BJ (cell line): ENCODE measurements around the gene CRYGS. TPM values are rescaled to one million over a fixed set of nuclear protein-coding genes. Genes with fewer than 3 reads are reported as not detected.

Experiments used
- CTCF ChIA-PET: fragments of 350-600 bp; formaldehyde crosslinking; extraction: SDS; loops from one replicate; lab custom pipeline; 2021; ENCODE audit warnings: antibody characterized with exemption, inconsistent platforms; lab: Yijun Ruan, JAX
- POLR2A ChIA-PET: fragments of 300-600 bp; sonication (Branson Sonifier 250); formaldehyde crosslinking; extraction: SDS; loops from one replicate; lab custom pipeline; 2021; ENCODE audit warnings: antibody characterized with exemption; lab: Charles Lee
- DNase-seq: peaks from one replicate; pipeline ENCODE4 v3.0.0-alpha.2; 2011; ENCODE audit warnings: low read depth
- H3K27me3 ChIP-seq: 2 replicates; pipeline ENCODE4 v1.6.0; 2011; ENCODE audit warnings: low read length; ENCODE audit not compliant: control insufficient read depth, insufficient read depth
- H3K36me3 ChIP-seq: 2 replicates; pipeline ENCODE4 v1.5.1; 2011; ENCODE audit warnings: low read length; ENCODE audit not compliant: control insufficient read depth, insufficient read depth
- H3K4me3 ChIP-seq: 2 replicates; pipeline ENCODE4 v1.5.1; 2011; ENCODE audit warnings: low read depth, mild to moderate bottlenecking, control low read depth, low read length
- CTCF ChIP-seq: IDR thresholded peaks from 2 replicates; pipeline ENCODE4 v1.5.1; 2011; ENCODE audit warnings: low read depth, mild to moderate bottlenecking, control low read depth, inconsistent platforms, low read length, moderate library complexity; ENCODE audit not compliant: insufficient read depth
- polyA plus RNA-seq: library from polyadenylated mRNA; depleted of rRNA; stranded (reverse); fragments of >200 nt; gene quantifications from 2 replicates; pipeline ENCODE4 v1.2.3, GENCODE V29; 2011

Gene CRYGS
- polyA plus RNA-seq, 1 experiment = 1.9 TPM

GRCh38 chr3:186520957-186521842 is 23.0 kb downstream of the CRYGS start:
- Histone ChIP-seq H3K36me3 (no peaks in the 10 kb centered on the region), H3K4me3 (no peak overlapping the region), H3K27me3 (peaks cover 1% of the 10 kb centered on the region; the same call in 1 of the 2 replicates)
- no peak for TF ChIP-seq CTCF
- CTCF ChIA-PET = no interaction called here
- POLR2A ChIA-PET = no interaction called here
- no peak for DNase-seq

GRCh38 chr3:186520431-186520830 is 23.7 kb downstream of the CRYGS start:
- Histone ChIP-seq H3K4me3 (no peak overlapping the region), H3K36me3 (no peaks in the 10 kb centered on the region), H3K27me3 (peaks cover 1% of the 10 kb centered on the region; the same call in 1 of the 2 replicates)
- ChIA-PET POLR2A (no interaction called here), CTCF (no interaction called here)
- no peak for TF ChIP-seq CTCF
- no peak for DNase-seq

GRCh38 chr3:186519021-186519658 is 25.0 kb downstream of the CRYGS start:
- Histone ChIP-seq H3K36me3 (no peaks in the 10 kb centered on the region), H3K4me3 (no peak overlapping the region), H3K27me3 (peaks cover 1% of the 10 kb centered on the region; the same call in 1 of the 2 replicates)
- no peak for TF ChIP-seq CTCF
- DNase-seq = no peak
- ChIA-PET POLR2A (no interaction called here), CTCF (interaction anchor here (0.9 kb wide), 1 partner anchor 260 kb away, joined by 3 read pairs; no protein-coding TSS in a partner anchor)

- peaks cover 1% of the 10 kb centered on the region; the same call in 1 of the 2 replicates for H3K27me3 ChIP-seq
- H3K36me3 ChIP-seq = no peaks in the 10 kb centered on the region; the same call in 1 of the 2 replicates
- no peak for TF ChIP-seq CTCF
- ChIA-PET CTCF (interaction anchor here (0.6 kb wide), 1 partner anchor 1643 kb away, joined by 3 read pairs; no protein-coding TSS in a partner anchor), POLR2A (no interaction called here)
- no peak for DNase-seq
- no peak overlapping the region for H3K4me3 ChIP-seq
These were observed 27.0 kb downstream of the CRYGS start for GRCh38 chr3:186517218-186517617.

GRCh38 chr3:186516646-186517045 is 27.5 kb downstream of the CRYGS start:
- Histone ChIP-seq H3K36me3 (no peaks in the 10 kb centered on the region; the same call in 1 of the 2 replicates), H3K27me3 (peaks cover 1% of the 10 kb centered on the region; the same call in 1 of the 2 replicates), H3K4me3 (no peak overlapping the region)
- ChIA-PET POLR2A (no interaction called here), CTCF (interaction anchor here (0.6 kb wide), 1 partner anchor 1642 kb away, joined by 3 read pairs; no protein-coding TSS in a partner anchor)
- no peak for TF ChIP-seq CTCF
- no peak for DNase-seq
